Epithelial cell of esophagus (primary cell): ENCODE measurements around the gene NOTCH1.

Experiments used
- DNase-seq: peaks from one replicate; pipeline ENCODE4 v3.0.0; 2010; ENCODE audit warnings: low read depth
- H3K4me3 ChIP-seq: 2 replicates; pipeline ENCODE4 v1.5.1; 2011; ENCODE audit warnings: mild to moderate bottlenecking, low read length, control low read depth
- TF ChIP-seq, protein P1 (sequence below): IDR thresholded peaks from 2 replicates; pipeline ENCODE4 v1.5.1; 2011; ENCODE audit warnings: low read depth, mild to moderate bottlenecking, low read length, control low read depth, inconsistent platforms; ENCODE audit not compliant: insufficient read depth; ENCODE audit errors: missing control alignments

Gene NOTCH1

DNA sequence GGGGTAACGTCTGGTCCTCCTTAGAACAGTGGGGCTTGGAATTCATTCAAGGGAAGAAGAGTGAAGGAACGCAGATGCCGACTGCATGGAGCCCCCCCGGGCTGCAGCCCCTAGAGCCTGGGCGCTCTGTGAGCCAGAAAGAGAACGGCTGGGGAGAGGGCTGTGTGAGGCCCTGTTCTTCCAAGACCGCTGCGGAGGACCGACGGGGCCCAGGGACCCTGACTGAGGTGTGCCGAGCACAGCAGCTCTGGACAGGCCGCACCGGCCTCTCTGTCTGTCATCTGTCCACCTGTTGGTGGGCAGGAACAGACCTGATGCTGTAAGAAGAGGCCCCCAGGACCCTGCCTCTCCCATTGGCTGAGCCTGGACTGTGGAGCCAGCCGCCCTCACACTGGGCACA lies 7.7 kb upstream of the NOTCH1 start:
- DNase-seq: no peak
- no peak overlapping the region for H3K4me3 ChIP-seq
- TF ChIP-seq, protein P1, sequence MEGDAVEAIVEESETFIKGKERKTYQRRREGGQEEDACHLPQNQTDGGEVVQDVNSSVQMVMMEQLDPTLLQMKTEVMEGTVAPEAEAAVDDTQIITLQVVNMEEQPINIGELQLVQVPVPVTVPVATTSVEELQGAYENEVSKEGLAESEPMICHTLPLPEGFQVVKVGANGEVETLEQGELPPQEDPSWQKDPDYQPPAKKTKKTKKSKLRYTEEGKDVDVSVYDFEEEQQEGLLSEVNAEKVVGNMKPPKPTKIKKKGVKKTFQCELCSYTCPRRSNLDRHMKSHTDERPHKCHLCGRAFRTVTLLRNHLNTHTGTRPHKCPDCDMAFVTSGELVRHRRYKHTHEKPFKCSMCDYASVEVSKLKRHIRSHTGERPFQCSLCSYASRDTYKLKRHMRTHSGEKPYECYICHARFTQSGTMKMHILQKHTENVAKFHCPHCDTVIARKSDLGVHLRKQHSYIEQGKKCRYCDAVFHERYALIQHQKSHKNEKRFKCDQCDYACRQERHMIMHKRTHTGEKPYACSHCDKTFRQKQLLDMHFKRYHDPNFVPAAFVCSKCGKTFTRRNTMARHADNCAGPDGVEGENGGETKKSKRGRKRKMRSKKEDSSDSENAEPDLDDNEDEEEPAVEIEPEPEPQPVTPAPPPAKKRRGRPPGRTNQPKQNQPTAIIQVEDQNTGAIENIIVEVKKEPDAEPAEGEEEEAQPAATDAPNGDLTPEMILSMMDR: no peak

DNA sequence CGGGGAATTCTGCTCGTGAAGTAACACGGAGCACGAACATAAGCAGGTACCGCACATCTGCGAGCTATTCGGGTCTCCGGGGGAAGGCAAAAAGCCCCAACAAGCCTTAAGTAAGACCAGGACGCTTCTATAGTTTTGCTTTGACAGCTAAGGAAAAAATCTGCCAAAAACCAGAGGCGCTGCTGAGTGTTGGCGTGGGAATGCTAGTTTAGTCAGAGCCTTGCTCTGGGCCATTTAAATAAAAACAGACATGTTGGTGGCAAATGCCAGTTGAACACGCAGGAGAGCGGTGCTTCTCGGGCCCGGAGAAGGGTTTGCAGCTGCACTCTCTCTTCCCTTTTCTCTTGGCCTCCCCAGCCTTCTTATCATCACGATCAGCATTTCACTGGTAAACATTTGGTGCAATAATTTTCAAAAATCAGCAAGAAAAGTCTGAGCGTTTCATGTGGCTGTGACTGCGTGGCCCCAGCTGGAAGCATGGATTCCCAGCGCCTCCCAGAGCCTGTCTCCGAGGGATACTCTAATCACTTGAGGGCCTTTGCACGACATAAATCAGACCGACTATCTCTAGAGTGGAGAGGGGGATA lies 6.4 kb upstream of the NOTCH1 start:
- no peak overlapping the region for H3K4me3 ChIP-seq
- TF ChIP-seq, protein P1: peak; percentile 11
- peak; percentile 82 for DNase-seq

DNA sequence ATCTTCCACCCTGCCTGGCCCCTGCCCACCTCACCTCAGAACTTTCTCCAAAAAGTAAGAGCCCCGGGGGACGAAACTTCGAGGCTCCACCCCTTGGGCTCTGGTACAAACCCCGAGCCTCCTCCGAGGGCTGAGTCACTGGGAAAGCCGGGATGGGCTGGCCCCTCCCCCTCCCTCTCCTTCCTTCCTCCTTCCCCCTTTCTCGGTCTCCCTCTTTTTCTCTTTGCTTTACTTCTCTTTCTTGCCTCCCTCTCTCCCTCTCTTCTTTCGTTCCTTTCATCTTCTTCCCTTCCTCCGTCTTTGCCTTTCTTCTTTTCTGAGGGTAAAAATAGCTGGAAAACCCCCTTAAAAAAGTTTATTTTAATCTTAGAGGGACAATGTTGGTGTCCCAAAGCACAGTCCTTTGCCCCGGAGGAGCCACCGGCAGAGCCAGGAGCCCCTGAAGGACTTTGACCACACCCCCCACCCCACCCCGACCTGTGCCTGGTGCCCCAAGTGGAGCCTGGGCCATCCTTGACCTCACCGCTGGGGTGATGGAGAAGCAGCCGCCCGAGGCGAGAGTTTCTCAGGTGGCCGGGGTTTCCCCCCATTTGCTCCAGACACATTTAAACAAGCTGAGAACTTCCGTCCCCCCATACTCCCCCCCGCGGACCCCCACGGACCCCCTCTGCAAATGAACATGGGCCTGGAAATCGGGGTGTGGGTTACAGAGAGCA lies 5.7 kb upstream of the NOTCH1 start:
- TF ChIP-seq, protein P1: no peak
- peak; percentile 91 for DNase-seq
- peak overlapping the region; percentile 7 for H3K4me3 ChIP-seq

DNA sequence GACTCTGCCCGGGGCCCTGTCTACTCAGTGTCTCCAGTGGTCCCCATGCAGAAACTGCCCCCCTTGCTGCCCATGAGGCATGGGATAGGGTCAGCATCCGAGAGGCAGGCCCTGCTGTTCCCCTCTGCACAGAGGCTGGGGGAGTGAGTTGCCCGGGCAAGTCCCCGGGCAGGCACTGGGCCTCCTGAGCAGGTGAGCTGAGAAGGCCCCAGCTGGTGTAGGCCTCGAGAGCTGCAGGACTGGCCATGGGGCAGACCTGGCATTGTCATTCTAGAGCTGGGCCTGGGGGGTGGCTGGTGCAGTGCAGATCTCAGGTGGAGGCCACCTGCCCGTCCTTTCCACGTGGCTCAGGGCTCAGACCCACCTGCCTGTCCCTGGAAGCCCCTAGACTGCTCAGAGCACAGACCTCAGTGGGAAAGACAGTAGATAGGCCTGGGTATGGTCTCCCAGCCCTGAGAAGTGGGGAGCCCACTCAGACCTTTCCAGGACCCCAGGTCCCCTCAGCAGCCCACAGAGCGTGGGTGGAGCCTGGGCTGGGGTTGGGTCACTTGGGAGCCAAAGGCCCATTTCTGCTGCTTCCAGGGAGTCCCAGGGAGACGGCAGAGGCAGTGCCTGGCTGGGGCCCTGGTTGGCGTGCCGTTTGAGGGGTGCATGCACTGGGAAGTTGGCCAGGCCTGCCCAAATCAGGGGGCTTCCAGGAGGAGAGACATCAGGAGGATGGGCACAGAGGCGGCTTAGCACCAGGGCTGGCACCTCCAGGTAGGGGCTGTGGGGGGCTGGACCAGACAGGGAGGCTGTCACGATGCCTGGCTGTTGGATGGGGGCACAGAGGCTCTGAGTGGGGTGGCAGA lies 4.8 kb upstream of the NOTCH1 start:
- TF ChIP-seq, protein P1: no peak
- H3K4me3 ChIP-seq: no peak overlapping the region
- peak; percentile 77 for DNase-seq

DNA sequence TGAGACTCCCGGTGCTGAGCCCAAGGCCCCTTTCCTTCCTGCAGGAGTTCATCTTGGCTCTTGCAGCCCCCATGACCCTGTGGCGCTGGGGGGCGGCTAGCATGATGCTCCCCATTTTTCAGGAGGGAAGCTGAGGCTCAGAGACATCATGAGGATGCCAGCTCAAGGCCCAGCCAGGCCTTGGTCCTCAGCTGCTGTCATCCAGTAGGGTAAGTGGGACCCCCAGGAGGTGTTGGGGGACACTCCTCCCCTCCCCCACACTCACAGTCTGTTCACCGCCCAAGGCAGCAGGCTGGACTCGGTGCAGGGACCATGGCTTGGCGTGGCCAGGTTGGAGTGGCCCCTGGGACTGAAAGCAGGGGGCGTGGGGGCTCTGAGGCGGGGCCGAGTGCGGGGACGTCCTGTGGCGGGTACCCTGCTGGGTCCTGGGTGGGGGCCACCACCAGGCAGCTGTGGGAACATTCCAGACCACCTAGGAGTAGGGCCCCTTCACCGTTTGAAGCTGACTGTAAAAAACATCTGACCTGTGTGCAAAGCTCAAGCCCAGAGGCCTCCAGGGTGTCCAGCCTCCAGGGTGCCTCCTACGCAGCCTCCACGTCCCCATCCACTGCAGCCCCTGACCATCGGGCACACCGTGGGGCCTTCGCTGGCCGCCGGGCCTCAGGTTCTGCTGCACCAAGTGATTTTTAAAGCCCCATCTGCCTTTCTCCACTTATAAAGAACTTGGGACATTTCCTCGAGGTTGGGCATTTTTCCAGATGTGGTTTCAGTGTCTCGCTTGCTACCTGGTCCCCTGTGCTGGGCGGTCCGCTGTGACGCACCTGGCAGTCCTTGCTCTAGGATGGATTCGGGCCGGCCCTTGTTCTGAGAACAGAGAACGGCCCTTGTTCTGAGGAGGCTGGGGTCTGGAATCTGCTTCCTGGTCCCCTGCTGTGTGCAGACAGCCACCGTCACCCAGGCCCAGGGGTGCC lies 3.4 kb upstream of the NOTCH1 start:
- TF ChIP-seq, protein P1: no peak

DNA sequence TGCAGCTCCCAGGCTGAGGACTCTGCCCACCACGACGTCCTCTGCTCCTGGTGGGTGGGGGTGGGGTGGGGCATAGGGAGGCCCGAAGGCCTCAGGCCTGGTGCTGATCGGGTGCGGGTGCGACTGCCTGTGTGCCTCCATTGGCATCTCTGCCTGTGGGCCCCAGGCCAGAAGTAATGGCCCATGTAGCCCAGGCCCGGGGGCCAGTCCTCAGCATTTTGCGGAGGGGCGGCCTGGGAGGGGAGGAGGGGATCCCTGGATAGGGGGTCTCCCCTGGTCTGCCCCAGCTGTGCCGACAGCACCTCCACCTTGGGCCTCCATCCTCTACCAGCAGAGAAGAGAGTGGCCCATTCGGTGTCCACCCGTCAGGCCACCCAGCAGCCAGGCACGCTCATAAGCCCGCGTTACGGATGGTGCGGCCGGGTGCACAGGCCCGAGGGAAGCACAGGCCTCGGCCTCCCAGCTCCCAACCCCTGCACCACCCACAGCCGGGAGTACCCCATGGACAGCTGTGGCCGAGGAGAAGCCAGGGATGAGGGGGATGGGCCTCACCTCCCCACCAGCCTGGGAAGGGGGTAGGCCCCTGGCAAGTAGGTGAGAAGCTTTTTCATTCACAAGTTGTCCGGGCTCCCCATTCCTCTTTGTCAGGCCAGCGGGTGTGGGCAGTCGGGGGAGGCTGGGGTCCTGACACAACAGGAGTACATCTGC lies 1.8 kb upstream of the NOTCH1 start:
- TF ChIP-seq, protein P1: no peak
- no peak overlapping the region for H3K4me3 ChIP-seq
- no peak for DNase-seq

More for the DNA sequence above, 3.4 kb upstream of the NOTCH1 start:
- H3K4me3 ChIP-seq: no peak overlapping the region
- DNase-seq: no peak
